ENCODE data around the gene OR8K1. TPM values are rescaled to one million over a fixed set of nuclear protein-coding genes. Genes with fewer than 3 reads are reported as not detected.

The OR8K1 gene
- total RNA-seq, 1 experiment from 2014 or later, result not detected

GRCh38 chr11:56314844-56315243, 31.0 kb upstream of the OR8K1 start, which contains the start of gene OR8K3:
Gene OR8K3 (plus strand): TSS chr11:56315144. CDS start chr11:56318307, 3,163 bp downstream.
- Histone ChIP-seq H4K20me1 (ENCODE audit: low read length) (no peaks in the 10 kb centered on the region), H3K9me2 (replicated peaks; ENCODE audit: low read length) (no peaks in the 10 kb centered on the region), H3K36me3 (ENCODE audit: low read depth, low read length) (no peaks in the 10 kb centered on the region), H2AFZ (ENCODE audit: low read length) (no peak within 1 kb of the TSS), H3K4me2 (ENCODE audit: low read length) (no peak within 1 kb of the TSS), H3K27me3 (ENCODE audit: low read length) (peaks cover 4% of the 10 kb centered on the region; the same call in 1 of the 2 replicates), H3K4me1 (ENCODE audit: insufficient read depth, low read length) (no peaks in the 10 kb centered on the region), H3K9me3 (ENCODE audit: low read length) (peaks cover 16% of the 10 kb centered on the region; the same call in 1 of the 2 replicates), H3K79me2 (ENCODE audit: low read length) (no peaks in the 10 kb centered on the region), H3K9ac (ENCODE audit: low read length) (no peak within 1 kb of the TSS), H3F3A (ENCODE audit: low read length, unreplicated experiment) (no peaks in the 10 kb centered on the region), H3K27ac (ENCODE audit: low read length) (no peak within 1 kb of the TSS), H3K4me3 (ENCODE audit: low read length) (no peak within 1 kb of the TSS)
- DNase-seq, result no peak
- intact Hi-C loops (cut with micrococcal nuclease), result no loop called here
- TF ChIP-seq EZH2 (IDR thresholded peaks at IDR 0.05; ENCODE audit: low read length, unreplicated experiment) (no peak), CTCF (conservative IDR thresholded peaks at IDR 0.05; ENCODE audit: low read depth, low read length) (no peak), EZH2phosphoT487 (IDR thresholded peaks at IDR 0.05; ENCODE audit: borderline replicate concordance, low read length) (no peak)
- no peak for ATAC-seq
- ChIA-PET CTCF (no interaction called here), POLR2A (ENCODE audit: unreplicated experiment) (no interaction called here)
- no TSS peak for BruUV-seq (replicated peaks)

GRCh38 chr11:56331861-56332491, 13.9 kb upstream of the OR8K1 start:
- H3K4me1 ChIP-seq (ENCODE audit: insufficient read depth, low read length), result no peaks in the 10 kb centered on the region
- no peaks in the 10 kb centered on the region for H3K27me3 ChIP-seq (ENCODE audit: low read length)
- peaks cover 13% of the 10 kb centered on the region for H3K9me3 ChIP-seq (ENCODE audit: low read length)
- H3K4me3 ChIP-seq (ENCODE audit: low read length), result no peak overlapping the region
- no peaks in the 10 kb centered on the region for H3F3A ChIP-seq (ENCODE audit: low read length, unreplicated experiment)
- H3K27ac ChIP-seq (ENCODE audit: low read length), result no peak overlapping the region
- no peak overlapping the region for H3K9ac ChIP-seq (ENCODE audit: low read length)
- ChIA-PET CTCF (no interaction called here), POLR2A (ENCODE audit: unreplicated experiment) (no interaction called here)
- no peaks in the 10 kb centered on the region for H3K9me2 ChIP-seq (replicated peaks; ENCODE audit: low read length)
- H2AFZ ChIP-seq (ENCODE audit: low read length), result no peak overlapping the region
- intact Hi-C loops (cut with micrococcal nuclease), result no loop called here
- no peaks in the 10 kb centered on the region for H3K79me2 ChIP-seq (ENCODE audit: low read length)
- no TSS peak for BruUV-seq (replicated peaks)
- ATAC-seq (no peak), DNase-seq (no peak)
- TF ChIP-seq EZH2phosphoT487 (IDR thresholded peaks at IDR 0.05; ENCODE audit: borderline replicate concordance, low read length), result no peak
- no peak for TF ChIP-seq EZH2 (IDR thresholded peaks at IDR 0.05; ENCODE audit: low read length, unreplicated experiment)
- no peak for TF ChIP-seq CTCF (conservative IDR thresholded peaks at IDR 0.05; ENCODE audit: low read depth, low read length)
- H4K20me1 ChIP-seq (ENCODE audit: low read length), result no peaks in the 10 kb centered on the region
- H3K4me2 ChIP-seq (ENCODE audit: low read length), result no peak overlapping the region; the same call in 1 of the 2 replicates
- no peaks in the 10 kb centered on the region for H3K36me3 ChIP-seq (ENCODE audit: low read depth, low read length)

- Histone ChIP-seq H3K27ac (ENCODE audit: low read length) (no peak overlapping the region), H3K4me3 (ENCODE audit: low read length) (no peak overlapping the region), H3K79me2 (ENCODE audit: low read length) (no peaks in the 10 kb centered on the region), H3K4me2 (ENCODE audit: low read length) (no peak overlapping the region), H4K20me1 (ENCODE audit: low read length) (no peaks in the 10 kb centered on the region), H3K36me3 (ENCODE audit: low read depth, low read length) (no peaks in the 10 kb centered on the region), H3K4me1 (ENCODE audit: insufficient read depth, low read length) (no peaks in the 10 kb centered on the region), H3K9me3 (ENCODE audit: low read length) (peaks cover 16% of the 10 kb centered on the region), H3F3A (ENCODE audit: low read length, unreplicated experiment) (no peaks in the 10 kb centered on the region), H3K9ac (ENCODE audit: low read length) (no peak overlapping the region), H2AFZ (ENCODE audit: low read length) (no peak overlapping the region), H3K9me2 (replicated peaks; ENCODE audit: low read length) (no peaks in the 10 kb centered on the region), H3K27me3 (ENCODE audit: low read length) (no peaks in the 10 kb centered on the region)
- ChIA-PET POLR2A (ENCODE audit: unreplicated experiment) (no interaction called here), CTCF (no interaction called here)
- ATAC-seq, result no peak
- BruUV-seq (replicated peaks), result no TSS peak
- no peak for DNase-seq
- TF ChIP-seq EZH2phosphoT487 (IDR thresholded peaks at IDR 0.05; ENCODE audit: borderline replicate concordance, low read length), result no peak
- TF ChIP-seq EZH2 (IDR thresholded peaks at IDR 0.05; ENCODE audit: low read length, unreplicated experiment), result no peak
- intact Hi-C loops (cut with micrococcal nuclease), result no loop called here
Measured at GRCh38 chr11:56333156-56333555, 12.7 kb upstream of the OR8K1 start.

Measured in PC-3 (cell line).